KMS-11 (cell line): ENCODE data around the gene LIMS2.

Experiments
- H2AFZ ChIP-seq: fragments of 200-600 bp; sonication (generic); 2 replicates; pipeline ENCODE4 v1.6.1; 2016; ENCODE audit warnings: antibody characterized with exemption, mixed run types, low read depth
- H3K27ac ChIP-seq: fragments of 200-600 bp; sonication (generic); 2 replicates; pipeline ENCODE4 v1.6.1; 2016; ENCODE audit warnings: mild to moderate bottlenecking, mixed run types
- H3K27me3 ChIP-seq: fragments of 200-600 bp; sonication (generic); 2 replicates; pipeline ENCODE4 v1.6.1; 2017; ENCODE audit warnings: mild to moderate bottlenecking, low read depth, mixed run types, moderate library complexity; ENCODE audit not compliant: insufficient read depth
- H3K36me3 ChIP-seq: fragments of 200-600 bp; sonication (generic); 2 replicates; pipeline ENCODE4 v1.6.1; 2017; ENCODE audit warnings: mild to moderate bottlenecking, mixed run types; ENCODE audit not compliant: insufficient read depth
- H3K4me1 ChIP-seq: fragments of 200-600 bp; sonication (generic); 2 replicates; pipeline ENCODE4 v1.6.1; 2016; ENCODE audit warnings: mild to moderate bottlenecking, low read depth, mixed run types; ENCODE audit not compliant: poor library complexity, severe bottlenecking
- H3K4me2 ChIP-seq: fragments of 200-600 bp; sonication (generic); 2 replicates; pipeline ENCODE4 v1.7.0; 2016; ENCODE audit warnings: mild to moderate bottlenecking, mixed run types
- H3K4me3 ChIP-seq: fragments of 200-600 bp; sonication (generic); IDR thresholded peaks from 2 replicates; pipeline ENCODE4 v1.6.1; 2017; ENCODE audit warnings: low read depth, low read length, mixed read lengths; ENCODE audit not compliant: insufficient read depth
- H3K79me2 ChIP-seq: fragments of 200-600 bp; sonication (generic); 2 replicates; pipeline ENCODE4 v1.6.1; 2016; ENCODE audit warnings: low read depth, mixed run types; ENCODE audit not compliant: insufficient read depth
- H3K9ac ChIP-seq: fragments of 200-600 bp; sonication (generic); 2 replicates; pipeline ENCODE4 v1.6.1; 2016; ENCODE audit warnings: mild to moderate bottlenecking, mixed run types
- H4K20me1 ChIP-seq: fragments of 200-600 bp; sonication (generic); 2 replicates; pipeline ENCODE4 v1.6.1; 2016; ENCODE audit warnings: mild to moderate bottlenecking, mixed run types; ENCODE audit not compliant: insufficient read depth
- CTCF ChIP-seq: fragments of 200-600 bp; sonication (generic); conservative IDR thresholded peaks from 2 replicates; pipeline ENCODE4 v1.6.1; 2017; ENCODE audit warnings: low read depth, mild to moderate bottlenecking, antibody characterized with exemption, low read length, moderate library complexity, mixed read lengths

Gene LIMS2

GRCh38 chr2:127705391-127706065, 30.2 kb upstream of the LIMS2 start:
- H3K9ac ChIP-seq: no peak overlapping the region
- H3K79me2 ChIP-seq: peaks cover 17% of the 10 kb centered on the region; the same call in 1 of the 2 replicates
- H3K4me3 ChIP-seq: no peak overlapping the region
- peaks cover 41% of the 10 kb centered on the region for H3K4me1 ChIP-seq
- peak overlapping the region; percentile 97; the same call in 1 of the 2 replicates for H3K27ac ChIP-seq
- no peaks in the 10 kb centered on the region for H4K20me1 ChIP-seq
- H3K27me3 ChIP-seq: no peaks in the 10 kb centered on the region
- H3K4me2 ChIP-seq: peak overlapping the region; percentile 86; the same call in 1 of the 2 replicates
- no peak for TF ChIP-seq CTCF
- H2AFZ ChIP-seq: no peak overlapping the region
- 0 out of 2 replicates have a peak, but pooled peaks cover 3% of the 10 kb centered on the region for H3K36me3 ChIP-seq

GRCh38 chr2:127704641-127705390, 29.5 kb upstream of the LIMS2 start:
- no peak for TF ChIP-seq CTCF
- Histone ChIP-seq H3K4me1 (peaks cover 47% of the 10 kb centered on the region), H3K9ac (peak overlapping the region; percentile 7; the same call in 1 of the 2 replicates), H3K36me3 (0 out of 2 replicates have a peak, but pooled peaks cover 3% of the 10 kb centered on the region), H3K27ac (peak overlapping the region; percentile 97), H4K20me1 (no peaks in the 10 kb centered on the region), H3K79me2 (peaks cover 17% of the 10 kb centered on the region; the same call in 1 of the 2 replicates), H3K4me2 (peak overlapping the region; percentile 86), H3K27me3 (no peaks in the 10 kb centered on the region), H3K4me3 (no peak overlapping the region), H2AFZ (no peak overlapping the region)

- Histone ChIP-seq H3K36me3 (no peaks in the 10 kb centered on the region), H3K9ac (no peak overlapping the region), H3K4me3 (no peak overlapping the region), H3K4me2 (peak overlapping the region; percentile 86; the same call in 1 of the 2 replicates), H2AFZ (no peak overlapping the region), H3K27ac (peak overlapping the region; percentile 97; the same call in 1 of the 2 replicates), H4K20me1 (no peaks in the 10 kb centered on the region), H3K27me3 (no peaks in the 10 kb centered on the region), H3K79me2 (peaks cover 17% of the 10 kb centered on the region; the same call in 1 of the 2 replicates), H3K4me1 (peaks cover 50% of the 10 kb centered on the region)
- no peak for TF ChIP-seq CTCF
Observed at GRCh38 chr2:127703282-127703681, 28.0 kb upstream of the LIMS2 start.

- Histone ChIP-seq H3K36me3 (no peaks in the 10 kb centered on the region), H3K4me1 (peaks cover 50% of the 10 kb centered on the region), H3K4me2 (peak overlapping the region; percentile 86), H4K20me1 (no peaks in the 10 kb centered on the region), H3K27ac (peak overlapping the region; percentile 97), H3K9ac (peak overlapping the region; percentile 87), H2AFZ (no peak overlapping the region), H3K4me3 (no peak overlapping the region), H3K79me2 (peaks cover 17% of the 10 kb centered on the region; the same call in 1 of the 2 replicates), H3K27me3 (no peaks in the 10 kb centered on the region)
- no peak for TF ChIP-seq CTCF
Observed at GRCh38 chr2:127702395-127703009, 27.2 kb upstream of the LIMS2 start.
